ENCODE measurements around the gene ARMC3.

The ARMC3 gene

DNA sequence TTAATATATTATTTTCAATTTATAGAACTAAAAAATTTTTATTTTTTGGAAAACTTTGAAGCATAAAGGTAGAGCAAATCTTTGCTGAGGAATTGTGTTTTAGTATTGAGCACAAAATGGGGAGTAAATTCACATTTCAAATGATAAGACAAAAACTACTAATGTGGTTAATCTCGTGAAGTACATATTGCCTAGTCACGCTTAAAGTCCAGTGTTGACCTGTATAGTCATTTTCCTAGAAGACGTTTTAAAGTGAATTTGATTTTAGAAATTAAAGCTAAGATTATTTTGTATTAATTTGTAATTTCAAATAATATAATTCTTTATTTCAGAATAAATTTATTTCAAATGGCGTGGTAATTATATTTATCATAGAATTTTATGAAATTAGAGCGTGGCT, 110.3 kb downstream of the ARMC3 start:
- H3K27me3 ChIP-seq (ENCODE audit: control insufficient read depth, insufficient read depth, low read length), result no peaks in the 10 kb centered on the region
- H3K27ac ChIP-seq (ENCODE audit: low read length), result no peak overlapping the region
- H3K9me3 ChIP-seq (ENCODE audit: control insufficient read depth, insufficient read depth, low read length), result no peaks in the 10 kb centered on the region
- DNase-seq (ENCODE audit: low read depth, low spot score), result no peak
- H3K36me3 ChIP-seq (ENCODE audit: control insufficient read depth, insufficient read depth, low read length), result no peaks in the 10 kb centered on the region
- WGBS (ENCODE audit: insufficient coverage, insufficient read length), result no CpG with 5 or more reads among the region's 5 CpGs
- no peaks in the 10 kb centered on the region for H3K4me1 ChIP-seq (ENCODE audit: control insufficient read depth, insufficient read depth, low read length)
- no peak overlapping the region for H3K4me3 ChIP-seq (ENCODE audit: low read length)

DNA sequence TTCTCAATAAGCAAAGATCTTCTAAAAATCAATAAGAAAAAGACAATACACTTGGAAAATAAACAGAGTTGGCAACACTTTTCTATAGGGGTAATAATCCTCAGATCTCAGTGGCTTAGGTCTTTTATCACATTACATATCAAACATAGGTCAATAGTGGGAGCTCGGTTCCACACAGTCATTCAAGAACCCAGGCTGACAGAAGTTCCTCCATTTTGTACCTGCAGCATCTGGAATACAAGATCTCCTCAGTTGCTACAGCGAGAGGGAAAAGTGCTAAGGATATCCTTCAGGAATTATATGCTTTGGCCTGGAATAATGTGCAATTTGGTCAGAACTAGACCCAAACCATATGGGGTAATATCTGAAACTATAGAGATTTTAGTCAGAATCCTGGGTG, 112.1 kb downstream of the ARMC3 start:
- Histone ChIP-seq H3K4me3 (ENCODE audit: low read length) (no peak overlapping the region), H3K27ac (ENCODE audit: low read length) (no peak overlapping the region), H3K9me3 (ENCODE audit: control insufficient read depth, insufficient read depth, low read length) (no peaks in the 10 kb centered on the region), H3K27me3 (ENCODE audit: control insufficient read depth, insufficient read depth, low read length) (no peaks in the 10 kb centered on the region), H3K36me3 (ENCODE audit: control insufficient read depth, insufficient read depth, low read length) (no peaks in the 10 kb centered on the region), H3K4me1 (ENCODE audit: control insufficient read depth, insufficient read depth, low read length) (no peaks in the 10 kb centered on the region)
- no peak for DNase-seq (ENCODE audit: low read depth, low spot score)
- WGBS (ENCODE audit: insufficient coverage, insufficient read length), result no CpG with 5 or more reads among the region's 2 CpGs

DNA sequence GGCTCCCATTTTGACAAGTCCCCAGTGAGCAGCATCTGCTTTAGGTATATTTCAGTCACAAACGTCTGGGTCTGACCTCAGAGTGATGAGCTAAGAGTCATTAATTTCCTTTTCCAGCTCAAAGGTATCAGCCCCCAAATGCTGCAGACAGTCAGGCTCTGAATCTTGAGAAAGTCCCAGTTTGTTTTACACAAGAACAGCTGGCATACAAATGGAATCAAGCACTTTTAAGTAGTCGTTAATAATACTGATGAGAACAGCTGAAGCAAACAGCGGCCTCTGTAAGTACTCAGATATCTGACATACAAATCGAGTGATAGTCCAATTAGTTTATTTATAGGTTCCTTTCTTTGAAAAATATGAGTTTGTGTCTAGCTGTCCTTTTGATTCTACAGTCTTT, 118.2 kb downstream of the ARMC3 start:
- no peaks in the 10 kb centered on the region for H3K36me3 ChIP-seq (ENCODE audit: control insufficient read depth, insufficient read depth, low read length)
- no peaks in the 10 kb centered on the region for H3K9me3 ChIP-seq (ENCODE audit: control insufficient read depth, insufficient read depth, low read length)
- no peaks in the 10 kb centered on the region for H3K4me1 ChIP-seq (ENCODE audit: control insufficient read depth, insufficient read depth, low read length)
- DNase-seq (ENCODE audit: low read depth, low spot score), result no peak
- no peaks in the 10 kb centered on the region for H3K27me3 ChIP-seq (ENCODE audit: control insufficient read depth, insufficient read depth, low read length)
- no CpG with 5 or more reads among the region's 4 CpGs for WGBS (ENCODE audit: insufficient coverage, insufficient read length)
- H3K4me3 ChIP-seq (ENCODE audit: low read length), result no peak overlapping the region
- H3K27ac ChIP-seq (ENCODE audit: low read length), result no peak overlapping the region

DNA sequence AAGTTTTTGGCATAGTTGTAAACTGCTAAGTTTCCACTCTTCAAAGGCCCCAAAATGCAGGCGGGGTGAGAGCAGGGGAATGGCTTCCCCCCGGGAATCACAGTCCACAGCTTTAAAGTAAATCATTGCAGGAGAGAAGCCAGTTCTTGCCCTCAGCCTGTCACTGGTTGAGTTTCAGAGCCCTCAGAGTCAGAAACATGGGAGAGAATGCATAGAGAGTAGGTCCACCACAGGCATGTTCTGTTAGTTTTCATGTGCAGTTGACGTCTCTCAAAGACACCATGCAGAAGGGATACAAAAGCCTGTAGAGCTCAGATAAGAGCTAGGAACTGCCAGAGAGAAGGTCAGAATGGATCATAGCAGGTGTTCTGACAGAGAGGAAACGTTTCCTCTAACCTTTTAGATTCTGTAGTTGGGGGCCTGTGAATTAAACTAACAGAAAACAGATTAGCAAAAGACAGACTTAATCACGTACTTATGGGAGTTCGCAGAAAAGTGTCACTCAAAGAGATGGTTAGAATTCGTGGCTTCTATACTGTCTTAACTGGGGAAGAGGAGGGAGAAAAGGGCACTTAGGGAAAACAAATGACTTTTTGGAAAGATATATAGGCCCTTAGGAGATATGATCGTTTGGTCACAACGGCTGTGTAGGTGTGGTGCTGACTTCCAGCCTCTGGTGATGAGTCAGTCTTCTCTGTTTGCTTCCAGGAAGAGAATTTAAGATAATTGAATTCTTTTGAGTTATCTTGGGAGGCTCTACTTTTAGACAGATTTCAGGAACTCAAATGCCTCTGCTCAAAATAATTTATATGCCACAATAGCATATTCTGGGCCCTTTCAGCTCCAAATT, 119.6 kb downstream of the ARMC3 start:
- no peaks in the 10 kb centered on the region for H3K9me3 ChIP-seq (ENCODE audit: control insufficient read depth, insufficient read depth, low read length)
- no peak overlapping the region for H3K4me3 ChIP-seq (ENCODE audit: low read length)
- no peaks in the 10 kb centered on the region for H3K36me3 ChIP-seq (ENCODE audit: control insufficient read depth, insufficient read depth, low read length)
- DNase-seq (ENCODE audit: low read depth, low spot score), result no peak
- no peak overlapping the region for H3K27ac ChIP-seq (ENCODE audit: low read length)
- no peaks in the 10 kb centered on the region; the same call in 1 of the 2 replicates for H3K4me1 ChIP-seq (ENCODE audit: control insufficient read depth, insufficient read depth, low read length)
- no peaks in the 10 kb centered on the region for H3K27me3 ChIP-seq (ENCODE audit: control insufficient read depth, insufficient read depth, low read length)
- WGBS (ENCODE audit: insufficient coverage, insufficient read length), result no CpG with 5 or more reads among the region's 9 CpGs

GRCh38 chr10:23048191-23048590, 120.3 kb downstream of the ARMC3 start:
- Histone ChIP-seq H3K4me3 (ENCODE audit: low read length) (no peak overlapping the region), H3K27ac (ENCODE audit: low read length) (no peak overlapping the region), H3K9me3 (ENCODE audit: control insufficient read depth, insufficient read depth, low read length) (no peaks in the 10 kb centered on the region), H3K27me3 (ENCODE audit: control insufficient read depth, insufficient read depth, low read length) (no peaks in the 10 kb centered on the region), H3K36me3 (ENCODE audit: control insufficient read depth, insufficient read depth, low read length) (no peaks in the 10 kb centered on the region), H3K4me1 (ENCODE audit: control insufficient read depth, insufficient read depth, low read length) (peaks cover 3% of the 10 kb centered on the region; the same call in 1 of the 2 replicates)
- no CpG with 5 or more reads among the region's 4 CpGs for WGBS (ENCODE audit: insufficient coverage, insufficient read length)
- DNase-seq (ENCODE audit: low read depth, low spot score), result no peak

DNA sequence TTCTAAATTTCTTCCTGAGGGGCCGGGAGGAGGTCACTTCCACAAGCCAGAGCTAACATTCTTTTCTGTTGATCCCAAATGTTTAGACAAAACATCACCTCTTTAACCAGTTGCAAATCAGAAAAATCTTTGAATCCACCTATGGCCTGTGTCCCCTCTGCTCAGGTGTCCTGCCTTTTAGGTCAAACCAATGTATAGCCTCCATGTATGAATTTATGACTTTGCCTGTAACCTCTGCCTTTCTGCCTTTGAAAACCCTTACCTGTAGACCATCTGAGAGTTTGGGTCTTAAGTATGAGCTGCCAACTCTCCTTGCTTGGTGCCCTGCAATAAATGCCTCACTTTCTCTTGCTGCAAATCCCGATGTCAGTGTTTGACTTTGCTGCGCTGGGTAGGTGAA, 123.4 kb downstream of the ARMC3 start:
- Histone ChIP-seq H3K4me3 (ENCODE audit: low read length) (no peak overlapping the region), H3K9me3 (ENCODE audit: control insufficient read depth, insufficient read depth, low read length) (no peaks in the 10 kb centered on the region), H3K27me3 (ENCODE audit: control insufficient read depth, insufficient read depth, low read length) (no peaks in the 10 kb centered on the region), H3K36me3 (ENCODE audit: control insufficient read depth, insufficient read depth, low read length) (no peaks in the 10 kb centered on the region), H3K27ac (ENCODE audit: low read length) (no peak overlapping the region), H3K4me1 (ENCODE audit: control insufficient read depth, insufficient read depth, low read length) (peaks cover 5% of the 10 kb centered on the region)
- WGBS (ENCODE audit: insufficient coverage, insufficient read length), result no CpG with 5 or more reads among the region's 3 CpGs
- no peak for DNase-seq (ENCODE audit: low read depth, low spot score)

- H3K36me3 ChIP-seq (ENCODE audit: control insufficient read depth, insufficient read depth, low read length), result no peaks in the 10 kb centered on the region
- no peak for DNase-seq (ENCODE audit: low read depth, low spot score)
- peaks cover 5% of the 10 kb centered on the region for H3K4me1 ChIP-seq (ENCODE audit: control insufficient read depth, insufficient read depth, low read length)
- no CpG with 5 or more reads among the region's 5 CpGs for WGBS (ENCODE audit: insufficient coverage, insufficient read length)
- no peaks in the 10 kb centered on the region for H3K27me3 ChIP-seq (ENCODE audit: control insufficient read depth, insufficient read depth, low read length)
- no peaks in the 10 kb centered on the region for H3K9me3 ChIP-seq (ENCODE audit: control insufficient read depth, insufficient read depth, low read length)
- H3K4me3 ChIP-seq (ENCODE audit: low read length), result no peak overlapping the region
- H3K27ac ChIP-seq (ENCODE audit: low read length), result no peak overlapping the region
Observed at GRCh38 chr10:23051855-23052331, 124.0 kb downstream of the ARMC3 start.

DNA sequence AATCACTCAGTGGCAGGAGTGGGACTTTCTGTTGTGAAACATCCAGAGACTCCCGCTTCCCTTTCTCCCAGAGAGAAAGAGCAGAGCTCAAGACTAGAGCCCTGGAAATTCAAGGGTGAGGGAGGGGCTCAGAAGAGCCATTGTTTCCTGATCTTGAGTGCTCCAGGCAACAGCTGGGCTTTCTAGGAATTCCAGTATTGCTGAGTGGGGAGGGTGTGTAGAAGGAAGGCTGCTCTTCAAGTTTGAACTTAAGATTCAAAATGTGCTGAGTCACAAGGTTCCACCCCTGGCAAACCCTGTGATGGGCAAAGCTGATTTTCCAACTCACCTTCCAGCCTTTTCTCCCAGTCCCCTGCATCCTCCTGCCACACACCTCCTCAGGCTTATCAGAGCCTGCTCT, 125.2 kb downstream of the ARMC3 start:
- no peak overlapping the region for H3K27ac ChIP-seq (ENCODE audit: low read length)
- no peaks in the 10 kb centered on the region for H3K9me3 ChIP-seq (ENCODE audit: control insufficient read depth, insufficient read depth, low read length)
- H3K27me3 ChIP-seq (ENCODE audit: control insufficient read depth, insufficient read depth, low read length), result no peaks in the 10 kb centered on the region
- peaks cover 5% of the 10 kb centered on the region for H3K4me1 ChIP-seq (ENCODE audit: control insufficient read depth, insufficient read depth, low read length)
- no CpG with 5 or more reads among the region's 1 CpG for WGBS (ENCODE audit: insufficient coverage, insufficient read length)
- H3K4me3 ChIP-seq (ENCODE audit: low read length), result no peak overlapping the region
- no peak for DNase-seq (ENCODE audit: low read depth, low spot score)
- no peaks in the 10 kb centered on the region for H3K36me3 ChIP-seq (ENCODE audit: control insufficient read depth, insufficient read depth, low read length)

GRCh38 chr10:23055424-23056185, 127.8 kb downstream of the ARMC3 start:
- Histone ChIP-seq H3K27me3 (ENCODE audit: control insufficient read depth, insufficient read depth, low read length) (no peaks in the 10 kb centered on the region), H3K4me1 (ENCODE audit: control insufficient read depth, insufficient read depth, low read length) (peaks cover 5% of the 10 kb centered on the region)

DNA sequence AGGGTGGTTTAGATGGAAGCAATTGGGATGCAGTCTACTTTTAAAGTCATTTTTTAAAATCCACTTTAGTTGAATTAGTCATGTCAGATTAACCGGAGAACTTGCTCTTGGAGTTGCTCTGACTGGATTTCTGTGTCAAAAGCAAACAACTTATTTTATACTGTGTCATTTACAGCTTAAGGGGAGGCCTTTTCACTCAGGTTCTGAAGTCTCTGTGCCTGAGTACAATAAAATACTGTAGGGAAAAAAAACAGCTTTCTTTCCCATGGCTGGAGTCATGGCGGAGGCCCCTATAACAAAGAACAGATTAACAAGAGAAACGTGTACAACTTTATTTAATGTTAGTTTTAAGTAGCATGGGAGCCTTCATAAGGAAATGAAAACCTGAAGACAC, 128.3 kb downstream of the ARMC3 start:
- Histone ChIP-seq H3K4me3 (ENCODE audit: low read length) (no peak overlapping the region), H3K4me1 (ENCODE audit: control insufficient read depth, insufficient read depth, low read length) (peaks cover 5% of the 10 kb centered on the region), H3K27me3 (ENCODE audit: control insufficient read depth, insufficient read depth, low read length) (no peaks in the 10 kb centered on the region), H3K36me3 (ENCODE audit: control insufficient read depth, insufficient read depth, low read length) (no peaks in the 10 kb centered on the region), H3K9me3 (ENCODE audit: control insufficient read depth, insufficient read depth, low read length) (no peaks in the 10 kb centered on the region), H3K27ac (ENCODE audit: low read length) (no peak overlapping the region)
- no peak for DNase-seq (ENCODE audit: low read depth, low spot score)
- no CpG with 5 or more reads among the region's 3 CpGs for WGBS (ENCODE audit: insufficient coverage, insufficient read length)

More at GRCh38 chr10:23055424-23056185, 127.8 kb downstream of the ARMC3 start:
- Histone ChIP-seq H3K27ac (ENCODE audit: low read length) (no peak overlapping the region), H3K4me3 (ENCODE audit: low read length) (no peak overlapping the region), H3K36me3 (ENCODE audit: control insufficient read depth, insufficient read depth, low read length) (no peaks in the 10 kb centered on the region), H3K9me3 (ENCODE audit: control insufficient read depth, insufficient read depth, low read length) (no peaks in the 10 kb centered on the region)
- WGBS (ENCODE audit: insufficient coverage, insufficient read length), result no CpG with 5 or more reads among the region's 7 CpGs
- DNase-seq (ENCODE audit: low read depth, low spot score), result no peak

All from iPS DF 6.9 (cell line).